Lower lobe of right lung (tissue), 2 donors: ENCODE measurements around the gene C10orf120. TPM values are rescaled to one million over a fixed set of nuclear protein-coding genes. Genes with fewer than 3 reads are reported as not detected.

Source experiments
- ATAC-seq, 2 donors: fragments of 200-7000 bp; cut with Tn5 transposase; one replicate each; pipeline ENCODE4 v1.9.1; 2020 to 2022; ENCODE audit warnings: mild to moderate bottlenecking in 2 of 2, moderate library complexity in 2 of 2
- DNase-seq: peaks from one replicate; pipeline ENCODE4 v3.0.0-alpha.2; 2020
- H3K27ac ChIP-seq: fragments of 200-600 bp; one replicate; pipeline ENCODE4 v1.8.0; 2022
- H3K27me3 ChIP-seq: fragments of 200-600 bp; one replicate; pipeline ENCODE4 v1.8.0; 2022; ENCODE audit warnings: low read depth
- H3K36me3 ChIP-seq: fragments of 200-600 bp; one replicate; pipeline ENCODE4 v1.8.0; 2022; ENCODE audit warnings: mild to moderate bottlenecking
- H3K4me1 ChIP-seq: fragments of 200-600 bp; one replicate; pipeline ENCODE4 v1.8.0; 2022
- H3K4me3 ChIP-seq: fragments of 200-600 bp; one replicate; pipeline ENCODE4 v1.8.0; 2022; ENCODE audit warnings: mild to moderate bottlenecking
- H3K9me3 ChIP-seq: fragments of 200-600 bp; one replicate; pipeline ENCODE4 v1.8.0; 2022
- intact Hi-C: fragments of 100-400 bp; cut with DNase I; formaldehyde crosslinking; loops from one replicate; pipeline ENCODE4 v1.11.0; 2022
- total RNA-seq: library from RNA; stranded (reverse); fragmentation: NEBNext Ultra II Directional; extraction: Animal tissue kit (Norgen Biotek cat#: 25700); gene quantifications from one replicate; pipeline ENCODE4 v1.2.1, GENCODE V29; 2021
- TF ChIP-seq, protein P1 (sequence below): fragments of 200-600 bp; IDR thresholded peaks from one replicate; pipeline ENCODE4 v1.8.0; 2022; ENCODE audit warnings: antibody characterized with exemption, mild to moderate bottlenecking
- donor health status: DM: no; HTN: yes; CAD: no; lungs with severe emphysema.

C10orf120 gene
- total RNA-seq, 1 donor from 2014 or later = not detected

- Histone ChIP-seq H3K9me3 (no peaks in the 10 kb centered on the region), H3K27ac (no peak overlapping the region), H3K27me3 (no peaks in the 10 kb centered on the region), H3K36me3 (no peaks in the 10 kb centered on the region), H3K4me3 (no peak overlapping the region), H3K4me1 (no peaks in the 10 kb centered on the region)
- ATAC-seq (no peak), DNase-seq (no peak)
- intact Hi-C loops = no loop called here
- TF ChIP-seq, protein P1, sequence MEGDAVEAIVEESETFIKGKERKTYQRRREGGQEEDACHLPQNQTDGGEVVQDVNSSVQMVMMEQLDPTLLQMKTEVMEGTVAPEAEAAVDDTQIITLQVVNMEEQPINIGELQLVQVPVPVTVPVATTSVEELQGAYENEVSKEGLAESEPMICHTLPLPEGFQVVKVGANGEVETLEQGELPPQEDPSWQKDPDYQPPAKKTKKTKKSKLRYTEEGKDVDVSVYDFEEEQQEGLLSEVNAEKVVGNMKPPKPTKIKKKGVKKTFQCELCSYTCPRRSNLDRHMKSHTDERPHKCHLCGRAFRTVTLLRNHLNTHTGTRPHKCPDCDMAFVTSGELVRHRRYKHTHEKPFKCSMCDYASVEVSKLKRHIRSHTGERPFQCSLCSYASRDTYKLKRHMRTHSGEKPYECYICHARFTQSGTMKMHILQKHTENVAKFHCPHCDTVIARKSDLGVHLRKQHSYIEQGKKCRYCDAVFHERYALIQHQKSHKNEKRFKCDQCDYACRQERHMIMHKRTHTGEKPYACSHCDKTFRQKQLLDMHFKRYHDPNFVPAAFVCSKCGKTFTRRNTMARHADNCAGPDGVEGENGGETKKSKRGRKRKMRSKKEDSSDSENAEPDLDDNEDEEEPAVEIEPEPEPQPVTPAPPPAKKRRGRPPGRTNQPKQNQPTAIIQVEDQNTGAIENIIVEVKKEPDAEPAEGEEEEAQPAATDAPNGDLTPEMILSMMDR = no peak
These were observed 24.4 kb downstream of the C10orf120 start for GRCh38 chr10:122675278-122675677.

DNA sequence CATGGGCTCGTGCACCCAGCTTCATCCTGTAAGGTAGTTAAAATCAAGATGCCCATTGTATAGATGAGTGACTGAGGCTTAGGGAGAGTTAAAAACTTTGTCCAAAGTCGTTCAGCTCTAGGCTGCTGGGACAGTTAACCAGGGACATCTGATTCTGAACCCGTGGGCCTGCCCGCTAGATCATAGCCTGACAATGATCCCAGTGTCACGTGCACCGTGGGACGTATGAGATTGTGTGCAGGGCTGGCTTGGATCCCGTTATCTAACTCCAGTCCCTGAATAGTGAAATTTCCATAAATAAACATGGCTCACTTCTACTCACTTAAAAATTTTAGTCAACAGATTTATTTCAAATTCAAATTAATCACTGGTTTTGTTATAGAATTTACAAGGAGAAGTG, 24.9 kb downstream of the C10orf120 start:
- TF ChIP-seq, protein P1 = no peak
- H3K4me3 ChIP-seq = no peak overlapping the region
- no peaks in the 10 kb centered on the region for H3K4me1 ChIP-seq
- H3K9me3 ChIP-seq = no peaks in the 10 kb centered on the region
- ATAC-seq (no peak), DNase-seq (no peak)
- H3K27ac ChIP-seq = no peak overlapping the region
- H3K36me3 ChIP-seq = no peaks in the 10 kb centered on the region
- intact Hi-C loops = no loop called here
- no peaks in the 10 kb centered on the region for H3K27me3 ChIP-seq

DNA sequence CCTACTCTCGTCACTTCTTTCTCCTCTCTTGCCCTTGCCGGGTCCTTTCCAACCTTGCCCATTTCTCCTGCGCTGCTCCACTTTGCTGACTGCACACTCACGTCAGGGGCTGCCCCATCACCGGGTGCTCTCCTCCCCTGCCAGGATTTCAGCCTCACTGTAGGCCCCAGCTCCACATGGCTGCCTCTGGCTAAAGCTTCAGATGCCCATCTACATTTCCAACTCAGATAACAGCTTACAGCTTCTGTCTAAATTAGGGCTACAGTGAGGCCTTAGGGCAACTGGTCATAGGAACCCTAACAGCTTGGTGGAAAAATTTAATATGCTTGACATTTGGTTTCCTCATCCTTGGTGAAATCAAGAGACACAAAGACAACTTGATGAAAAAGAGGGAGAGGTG, 25.9 kb downstream of the C10orf120 start:
- Histone ChIP-seq H3K36me3 (no peaks in the 10 kb centered on the region), H3K27ac (no peak overlapping the region), H3K4me3 (no peak overlapping the region), H3K27me3 (no peaks in the 10 kb centered on the region), H3K9me3 (no peaks in the 10 kb centered on the region), H3K4me1 (no peaks in the 10 kb centered on the region)
- TF ChIP-seq, protein P1 = no peak
- ATAC-seq = no peak
- no peak for DNase-seq
- intact Hi-C loops = no loop called here

- DNase-seq (no peak), ATAC-seq (no peak)
- Histone ChIP-seq H3K27me3 (no peaks in the 10 kb centered on the region), H3K36me3 (no peaks in the 10 kb centered on the region), H3K4me1 (no peaks in the 10 kb centered on the region), H3K27ac (no peak overlapping the region), H3K4me3 (no peak overlapping the region), H3K9me3 (no peaks in the 10 kb centered on the region)
- intact Hi-C loops = no loop called here
- TF ChIP-seq, protein P1 = no peak
These were observed 26.4 kb downstream of the C10orf120 start for GRCh38 chr10:122673269-122673668.

GRCh38 chr10:122672655-122673054, 27.0 kb downstream of the C10orf120 start:
- H3K27ac ChIP-seq = no peak overlapping the region
- H3K9me3 ChIP-seq = no peaks in the 10 kb centered on the region
- ATAC-seq = no peak
- intact Hi-C loops = no loop called here
- no peak overlapping the region for H3K4me3 ChIP-seq
- TF ChIP-seq, protein P1 = no peak
- no peak for DNase-seq
- H3K4me1 ChIP-seq = no peaks in the 10 kb centered on the region
- no peaks in the 10 kb centered on the region for H3K36me3 ChIP-seq
- no peaks in the 10 kb centered on the region for H3K27me3 ChIP-seq

- ATAC-seq = peak; percentile 44 to 85
- DNase-seq = no peak
- no peak overlapping the region for H3K4me3 ChIP-seq
- H3K27ac ChIP-seq = no peak overlapping the region
- no peaks in the 10 kb centered on the region for H3K27me3 ChIP-seq
- H3K9me3 ChIP-seq = no peaks in the 10 kb centered on the region
- no peaks in the 10 kb centered on the region for H3K36me3 ChIP-seq
- intact Hi-C loops = no loop called here
- H3K4me1 ChIP-seq = no peaks in the 10 kb centered on the region
- TF ChIP-seq, protein P1 = no peak
These were observed 28.3 kb downstream of the C10orf120 start for GRCh38 chr10:122671355-122671754.
